ENCODE measurements around the gene NDUFB8.

GRCh38 chr10:100568912-100569311 is 39.2 kb upstream of the NDUFB8 start:
- no peak for TF ChIP-seq CTCF (IDR thresholded peaks at IDR 0.05; ENCODE audit: low read depth, low read length, missing input control)
- no peak for TF ChIP-seq RAD21 (IDR thresholded peaks at IDR 0.05)
- no peak for TF ChIP-seq YY1 (IDR thresholded peaks at IDR 0.05)
- no peak for TF ChIP-seq ATF3 (IDR thresholded peaks at IDR 0.05)
- TF ChIP-seq SP1 (IDR thresholded peaks at IDR 0.05), result no peak
- no peak for TF ChIP-seq TAF1 (conservative IDR thresholded peaks at IDR 0.05)
- TF ChIP-seq EGR1 (IDR thresholded peaks at IDR 0.05; ENCODE audit: low read depth in 2 of 2), result no peak
- TF ChIP-seq GABPA (IDR thresholded peaks at IDR 0.05 in 1 of 2, conservative IDR thresholded peaks at IDR 0.05 in 1 of 2), result no peak
- TF ChIP-seq MAX (IDR thresholded peaks at IDR 0.05), result no peak
- no peak for TF ChIP-seq FOXA1 (IDR thresholded peaks at IDR 0.05)
- TF ChIP-seq REST (IDR thresholded peaks at IDR 0.05), result no peak
- TF ChIP-seq NR2F2 (IDR thresholded peaks at IDR 0.05), result no peak
- TF ChIP-seq JUND (IDR thresholded peaks at IDR 0.05), result no peak

All from liver (tissue), 3 donors.